Activated B cell treated with CpG ODN at 0.5 μM for 24 hours (primary cell): ENCODE data around the gene STK24. TPM values are rescaled to one million over a fixed set of nuclear protein-coding genes. Genes with fewer than 3 reads are reported as not detected.

Source experiments
- ATAC-seq: fragments of 200-7000 bp; cut with Tn5 transposase; one replicate; pipeline ENCODE4 v1.10.0; 2021; ENCODE audit warnings: low read depth, mild to moderate bottlenecking, moderate library complexity
- CTCF ChIA-PET: fragments of 350-600 bp; sonication (Branson Sonifier 250); formaldehyde crosslinking; loops from one replicate; lab custom pipeline; 2021; ENCODE audit warnings: antibody characterized with exemption; lab: Charles Lee
- POLR2A ChIA-PET: fragments of 350-600 bp; sonication (Branson Sonifier 250); formaldehyde crosslinking; loops from one replicate; lab custom pipeline; 2021; ENCODE audit warnings: antibody characterized with exemption; lab: Charles Lee
- DNase-seq: peaks from one replicate; pipeline ENCODE4 v3.0.0; 2022
- H3K27ac Mint-ChIP-seq: one replicate; pipeline ENCODE4 v1.8.0; 2020; ENCODE audit warnings: mixed read lengths
- H3K27me3 Mint-ChIP-seq: one replicate; pipeline ENCODE4 v1.8.0; 2021; ENCODE audit warnings: mixed read lengths
- H3K36me3 Mint-ChIP-seq: one replicate; pipeline ENCODE4 v1.8.0; 2021; ENCODE audit warnings: low read depth, mixed read lengths
- H3K4me1 Mint-ChIP-seq: one replicate; pipeline ENCODE4 v1.8.0; 2021; ENCODE audit warnings: mixed read lengths
- H3K4me3 Mint-ChIP-seq: one replicate; pipeline ENCODE4 v1.8.0; 2020; ENCODE audit warnings: mild to moderate bottlenecking, mixed read lengths
- H3K9me3 Mint-ChIP-seq: one replicate; pipeline ENCODE4 v1.8.0; 2020; ENCODE audit warnings: mixed read lengths
- CTCF ChIP-seq: fragments of 200-600 bp; IDR thresholded peaks from one replicate; pipeline ENCODE4 v1.8.0; 2022; ENCODE audit warnings: antibody characterized with exemption, mild to moderate bottlenecking
- intact Hi-C: fragments of 100-400 bp; cut with micrococcal nuclease; formaldehyde crosslinking; loops from one replicate; pipeline ENCODE4 v1.15.1; 2024
- total RNA-seq: library from RNA; stranded (reverse); gene quantifications from 2 replicates; pipeline ENCODE4 v1.2.3, GENCODE V29; 2022

STK24 gene
- total RNA-seq, 1 donor from 2014 or later = 84.8 TPM

- ChIA-PET CTCF (no interaction called here), POLR2A (no interaction called here)
- DNase-seq = no peak
- no peaks in the 10 kb centered on the region for H3K4me1 Mint-ChIP-seq
- peaks cover 10% of the 10 kb centered on the region for H3K27me3 Mint-ChIP-seq
- intact Hi-C loops = no loop called here
- no peak for ATAC-seq
- no peaks in the 10 kb centered on the region for H3K9me3 Mint-ChIP-seq
- no peak overlapping the region for H3K27ac Mint-ChIP-seq
- no peak for TF ChIP-seq CTCF
- no peak overlapping the region for H3K4me3 Mint-ChIP-seq
- H3K36me3 Mint-ChIP-seq = no peaks in the 10 kb centered on the region
These were observed 175.0 kb downstream of the STK24 start for GRCh38 chr13:98401934-98402333.

GRCh38 chr13:98399756-98400155 lies 177.2 kb downstream of the STK24 start:
- intact Hi-C loops = no loop called here
- H3K27ac Mint-ChIP-seq = no peak overlapping the region
- H3K27me3 Mint-ChIP-seq = peaks cover 11% of the 10 kb centered on the region
- no peaks in the 10 kb centered on the region for H3K4me1 Mint-ChIP-seq
- no peak for TF ChIP-seq CTCF
- ChIA-PET POLR2A (no interaction called here), CTCF (no interaction called here)
- DNase-seq (no peak), ATAC-seq (no peak)
- H3K4me3 Mint-ChIP-seq = no peak overlapping the region
- no peaks in the 10 kb centered on the region for H3K36me3 Mint-ChIP-seq
- no peaks in the 10 kb centered on the region for H3K9me3 Mint-ChIP-seq

GRCh38 chr13:98398581-98398980 lies 178.3 kb downstream of the STK24 start:
- peaks cover 11% of the 10 kb centered on the region for H3K27me3 Mint-ChIP-seq
- no peak overlapping the region for H3K27ac Mint-ChIP-seq
- H3K36me3 Mint-ChIP-seq = no peaks in the 10 kb centered on the region
- H3K4me3 Mint-ChIP-seq = no peak overlapping the region
- no peak for TF ChIP-seq CTCF
- H3K4me1 Mint-ChIP-seq = no peaks in the 10 kb centered on the region
- CTCF ChIA-PET = no interaction called here
- intact Hi-C loops = no loop called here
- no peaks in the 10 kb centered on the region for H3K9me3 Mint-ChIP-seq
- DNase-seq (no peak), ATAC-seq (no peak)
- POLR2A ChIA-PET = no interaction called here

- intact Hi-C loops = no loop called here
- Mint-ChIP-seq H3K27me3 (peaks cover 11% of the 10 kb centered on the region), H3K4me1 (no peaks in the 10 kb centered on the region), H3K36me3 (no peaks in the 10 kb centered on the region), H3K27ac (no peak overlapping the region), H3K9me3 (no peaks in the 10 kb centered on the region), H3K4me3 (no peak overlapping the region)
- no peak for TF ChIP-seq CTCF
- no peak for ATAC-seq
- ChIA-PET POLR2A (no interaction called here), CTCF (interaction anchor here (1.0 kb wide), 1 partner anchor 542 kb away, joined by 5 read pairs; no protein-coding TSS in a partner anchor)
- no peak for DNase-seq
These were observed 179.0 kb downstream of the STK24 start for GRCh38 chr13:98397861-98398260.

GRCh38 chr13:98397221-98397620 lies 179.7 kb downstream of the STK24 start:
- DNase-seq = no peak
- Mint-ChIP-seq H3K36me3 (no peaks in the 10 kb centered on the region), H3K27me3 (peaks cover 11% of the 10 kb centered on the region), H3K27ac (no peak overlapping the region), H3K9me3 (no peaks in the 10 kb centered on the region), H3K4me3 (no peak overlapping the region), H3K4me1 (no peaks in the 10 kb centered on the region)
- TF ChIP-seq CTCF = no peak
- CTCF ChIA-PET = interaction anchor here (1.0 kb wide), 1 partner anchor 541 kb away, joined by 5 read pairs; no protein-coding TSS in a partner anchor
- ATAC-seq = no peak
- POLR2A ChIA-PET = no interaction called here
- intact Hi-C loops = no loop called here
